Stomach (tissue), 4 donors: ENCODE results near the gene CERS3.

Experiments used
- POLR2A ChIP-seq, 4 donors: fragments of 450-650 bp; IDR thresholded peaks; one replicate each; pipeline ENCODE4 v1.6.1; 2016; ENCODE audit warnings: antibody characterized with exemption in 4 of 4, control low read depth in 2 of 4, mild to moderate bottlenecking in 1 of 4, moderate library complexity in 1 of 4
- TF ChIP-seq, protein P1 (sequence below), 7 experiments: fragments of 450-650 bp in 4 of 7; fragments of 200-600 bp in 3 of 7; sonication (generic) in 3 of 7; IDR thresholded peaks; one replicate each; pipeline ENCODE4 v1.5.1; 2016 to 2019; ENCODE audit warnings: antibody characterized with exemption in 7 of 7, control low read depth in 2 of 7, mild to moderate bottlenecking in 1 of 7

DNA sequence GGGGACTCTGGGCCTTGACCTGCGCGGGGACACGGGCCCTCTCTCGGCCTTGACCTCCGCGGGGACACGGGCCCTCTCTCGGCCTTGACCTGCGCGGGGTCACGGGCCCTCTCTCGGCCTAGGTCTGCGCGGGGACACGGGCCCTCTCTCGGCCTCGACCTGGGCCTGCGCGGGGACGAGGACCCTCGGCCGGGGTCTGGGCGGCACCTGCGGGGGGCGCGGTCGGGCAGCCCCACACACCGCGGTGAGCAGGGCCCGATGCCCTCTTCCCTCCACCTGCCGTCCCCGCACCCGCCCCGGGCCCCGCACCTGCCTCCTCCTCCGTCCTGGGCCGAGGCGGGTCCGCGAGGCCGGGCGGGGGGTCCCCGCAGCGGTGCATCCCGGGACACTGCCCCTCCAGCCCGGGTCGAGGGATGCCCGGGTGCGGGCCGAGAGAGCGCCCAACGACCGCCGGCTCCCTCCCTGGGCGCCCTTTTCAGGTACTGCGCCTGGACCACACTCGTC, 15.6 kb upstream of the CERS3 start:
- TF ChIP-seq, protein P1, sequence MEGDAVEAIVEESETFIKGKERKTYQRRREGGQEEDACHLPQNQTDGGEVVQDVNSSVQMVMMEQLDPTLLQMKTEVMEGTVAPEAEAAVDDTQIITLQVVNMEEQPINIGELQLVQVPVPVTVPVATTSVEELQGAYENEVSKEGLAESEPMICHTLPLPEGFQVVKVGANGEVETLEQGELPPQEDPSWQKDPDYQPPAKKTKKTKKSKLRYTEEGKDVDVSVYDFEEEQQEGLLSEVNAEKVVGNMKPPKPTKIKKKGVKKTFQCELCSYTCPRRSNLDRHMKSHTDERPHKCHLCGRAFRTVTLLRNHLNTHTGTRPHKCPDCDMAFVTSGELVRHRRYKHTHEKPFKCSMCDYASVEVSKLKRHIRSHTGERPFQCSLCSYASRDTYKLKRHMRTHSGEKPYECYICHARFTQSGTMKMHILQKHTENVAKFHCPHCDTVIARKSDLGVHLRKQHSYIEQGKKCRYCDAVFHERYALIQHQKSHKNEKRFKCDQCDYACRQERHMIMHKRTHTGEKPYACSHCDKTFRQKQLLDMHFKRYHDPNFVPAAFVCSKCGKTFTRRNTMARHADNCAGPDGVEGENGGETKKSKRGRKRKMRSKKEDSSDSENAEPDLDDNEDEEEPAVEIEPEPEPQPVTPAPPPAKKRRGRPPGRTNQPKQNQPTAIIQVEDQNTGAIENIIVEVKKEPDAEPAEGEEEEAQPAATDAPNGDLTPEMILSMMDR (IDR thresholded peaks at IDR 0.05), result no peak
- no peak for TF ChIP-seq POLR2A (IDR thresholded peaks at IDR 0.05)
